AG08396 (cell line): ENCODE data around the gene CLSTN2.

Experiments
- DNase-seq: peaks from one replicate; pipeline ENCODE4 v3.0.0; 2012; ENCODE audit warnings: low spot score, mixed read lengths

CLSTN2 gene

GRCh38 chr3:140052771-140053702 is 118.1 kb downstream of the CLSTN2 start:
- DNase-seq: no peak

DNA sequence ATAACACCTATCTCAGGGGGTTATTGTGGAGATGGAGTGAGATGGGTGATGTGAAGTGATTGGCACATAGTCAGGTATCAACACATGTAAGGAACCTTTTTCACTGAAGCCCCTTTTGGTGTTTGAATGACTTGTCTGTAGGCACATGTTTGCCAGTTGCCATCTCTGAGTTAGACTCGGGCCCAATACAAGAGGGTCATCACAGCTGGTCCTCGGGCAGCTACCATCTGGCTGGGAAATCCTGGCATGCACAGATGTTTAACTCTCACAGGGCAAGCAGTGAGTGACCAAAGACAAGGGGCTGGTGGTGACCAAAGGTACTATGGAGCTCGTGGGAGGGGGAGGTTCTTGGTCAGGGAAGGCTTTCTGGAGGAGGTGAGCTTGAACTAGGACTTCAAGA is 118.8 kb downstream of the CLSTN2 start:
- DNase-seq: no peak

- no peak for DNase-seq
These were observed 120.3 kb downstream of the CLSTN2 start for GRCh38 chr3:140055092-140055791.

DNA sequence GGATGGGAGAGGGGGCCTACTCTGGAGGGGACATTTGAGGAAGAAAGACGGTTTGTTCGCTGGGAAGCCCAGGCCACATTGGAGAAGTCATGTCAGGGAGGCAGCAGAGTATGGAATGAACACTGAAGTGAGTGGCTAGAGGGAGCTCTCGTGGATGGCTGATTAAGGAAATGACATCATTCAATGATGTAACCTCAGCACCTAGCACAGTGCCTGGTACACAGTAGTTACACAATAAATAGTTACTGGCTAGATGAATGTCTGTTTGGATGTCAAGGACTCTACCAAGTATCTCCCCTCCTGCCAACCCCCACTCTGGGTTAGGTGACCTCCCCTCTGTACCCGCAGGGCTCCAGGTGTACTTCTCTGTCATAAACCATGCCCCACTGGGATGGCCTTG is 121.1 kb downstream of the CLSTN2 start:
- no peak for DNase-seq

DNA sequence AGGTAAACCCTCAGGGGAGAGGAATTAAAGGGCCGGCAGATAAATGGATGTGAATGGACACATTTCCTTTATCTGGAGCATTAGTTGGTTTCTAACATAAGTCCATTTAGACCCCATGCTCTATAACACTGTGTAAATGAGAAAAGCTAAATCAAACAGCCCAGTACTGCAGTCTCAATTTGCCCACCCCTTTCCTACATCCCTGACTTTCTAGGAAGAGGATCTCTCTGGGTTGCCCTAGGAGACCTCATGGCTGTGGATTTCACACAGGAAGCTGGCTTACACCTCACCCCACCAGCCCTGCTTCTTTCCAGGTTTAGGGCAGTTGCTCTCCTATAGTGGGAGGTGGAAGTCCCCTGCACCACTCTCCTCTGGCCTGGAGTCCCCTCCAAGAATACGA is 126.2 kb downstream of the CLSTN2 start:
- DNase-seq: no peak

DNA sequence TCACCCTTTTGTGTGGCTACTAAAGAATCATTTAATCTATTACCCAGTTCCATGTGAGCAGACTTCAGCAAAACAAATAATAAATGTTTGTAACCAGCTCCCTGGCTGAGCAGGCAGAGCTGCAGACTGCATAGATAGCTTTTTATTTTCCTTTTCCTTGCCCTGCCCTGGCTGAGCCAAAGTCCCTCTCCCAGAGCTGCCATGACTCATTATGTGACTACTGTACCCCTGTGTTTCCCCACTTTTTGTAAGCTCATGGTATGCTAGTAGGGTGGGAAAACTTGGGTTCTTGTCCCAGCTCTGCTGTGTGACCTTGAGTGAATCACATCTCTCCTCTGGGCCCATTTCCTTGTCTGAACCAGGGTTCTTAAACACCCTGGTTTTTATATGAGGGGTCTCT is 127.5 kb downstream of the CLSTN2 start:
- no peak for DNase-seq

- no peak for DNase-seq
These were observed 132.5 kb downstream of the CLSTN2 start for GRCh38 chr3:140067487-140067886.

DNA sequence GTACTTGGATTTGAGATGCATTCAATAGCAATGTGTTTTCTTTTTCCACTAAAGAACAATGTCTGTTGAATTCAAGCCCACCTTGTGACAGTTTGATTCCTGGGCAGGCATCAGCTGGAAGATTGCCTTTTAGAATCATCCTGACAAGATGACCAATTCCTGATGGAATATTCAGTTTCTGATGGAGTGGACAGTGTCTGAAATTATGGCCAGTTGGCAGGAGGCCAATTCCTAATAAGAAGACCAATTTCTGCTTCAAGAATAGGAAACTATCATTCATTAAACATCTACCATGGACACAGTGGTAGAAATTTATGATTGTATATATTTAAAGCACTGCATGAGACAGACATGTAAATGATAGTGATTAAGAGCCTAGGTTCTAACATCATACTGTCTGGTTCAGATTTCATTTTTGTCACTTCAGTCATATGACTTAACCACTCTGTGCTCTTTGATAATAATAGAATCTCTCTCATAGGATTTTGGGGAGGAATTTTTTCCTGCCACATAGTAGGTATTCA is 133.6 kb downstream of the CLSTN2 start:
- DNase-seq: no peak

DNA sequence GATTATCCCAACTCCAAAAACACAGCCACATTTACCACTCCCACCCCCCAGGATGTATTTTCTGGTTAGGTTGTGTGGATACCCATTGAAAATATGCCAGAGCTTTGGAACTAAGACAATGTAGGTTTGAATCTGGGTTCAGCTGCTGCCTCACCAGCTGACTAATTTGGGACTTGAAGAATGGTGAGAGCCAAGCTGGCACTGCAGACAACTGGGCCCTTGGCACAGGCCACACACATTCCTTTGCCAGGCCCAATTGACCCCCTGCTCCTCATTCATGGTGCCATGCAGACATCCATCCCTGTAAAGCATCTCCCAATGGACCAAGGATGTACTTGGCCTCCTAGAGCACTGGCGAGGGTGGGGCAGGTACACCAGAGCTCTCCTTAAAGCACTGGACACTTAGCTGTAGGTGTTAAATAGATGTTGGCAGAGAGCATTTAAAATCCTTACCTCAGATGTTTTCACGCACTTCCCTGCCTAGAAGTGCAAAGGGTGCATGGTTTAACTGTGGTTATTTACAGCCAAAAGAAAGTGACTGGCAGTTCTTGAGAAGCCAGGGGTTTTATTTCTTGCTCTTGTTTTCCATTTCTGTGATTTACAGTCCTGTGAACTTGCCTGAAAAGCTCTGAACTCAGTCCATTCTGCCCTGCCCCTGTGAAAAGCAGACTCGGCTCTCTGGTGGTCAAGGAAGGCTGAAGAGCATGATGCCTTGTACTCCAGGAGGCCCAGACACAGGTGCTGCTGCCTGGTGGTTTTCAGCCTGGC is 138.5 kb downstream of the CLSTN2 start:
- DNase-seq: no peak

DNA sequence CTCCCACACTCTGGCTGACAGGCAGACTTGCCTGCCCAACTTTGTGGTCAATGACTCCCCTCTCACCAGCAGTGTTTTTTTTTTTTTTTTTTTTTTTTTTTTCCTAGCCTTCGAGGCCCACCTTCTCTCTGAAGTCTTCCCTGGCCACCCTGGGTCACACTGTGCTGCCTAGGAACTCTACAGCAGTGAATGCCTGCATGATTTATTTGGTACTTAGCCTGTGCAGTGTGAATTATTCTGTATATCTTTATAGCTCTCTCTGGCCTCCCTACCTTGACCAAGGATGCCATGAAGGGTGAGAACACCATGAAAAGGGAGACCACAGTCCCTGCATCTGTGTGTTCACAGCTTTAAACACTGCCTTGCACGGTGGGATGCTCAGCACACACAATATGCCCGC is 141.6 kb downstream of the CLSTN2 start:
- no peak for DNase-seq

DNA sequence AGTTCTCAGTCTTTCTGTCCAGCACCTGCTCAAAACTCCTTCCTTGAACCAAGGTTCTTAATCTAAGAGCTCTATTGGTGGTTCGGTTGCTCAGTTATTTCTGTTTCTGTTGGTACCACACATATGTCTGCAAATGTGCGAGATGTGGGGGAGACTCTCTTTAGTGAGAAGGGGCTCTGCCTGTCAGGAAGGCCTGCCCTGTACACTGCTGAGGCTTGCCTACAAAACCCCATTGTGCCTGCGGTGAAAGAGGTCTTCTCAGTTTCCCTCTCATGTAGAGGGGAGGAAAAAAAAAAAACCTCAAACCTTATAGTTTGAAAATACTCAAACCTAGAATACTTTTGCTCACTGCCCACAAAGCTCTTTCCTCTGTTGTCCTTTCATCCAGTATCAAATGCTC is 142.4 kb downstream of the CLSTN2 start:
- no peak for DNase-seq

DNA sequence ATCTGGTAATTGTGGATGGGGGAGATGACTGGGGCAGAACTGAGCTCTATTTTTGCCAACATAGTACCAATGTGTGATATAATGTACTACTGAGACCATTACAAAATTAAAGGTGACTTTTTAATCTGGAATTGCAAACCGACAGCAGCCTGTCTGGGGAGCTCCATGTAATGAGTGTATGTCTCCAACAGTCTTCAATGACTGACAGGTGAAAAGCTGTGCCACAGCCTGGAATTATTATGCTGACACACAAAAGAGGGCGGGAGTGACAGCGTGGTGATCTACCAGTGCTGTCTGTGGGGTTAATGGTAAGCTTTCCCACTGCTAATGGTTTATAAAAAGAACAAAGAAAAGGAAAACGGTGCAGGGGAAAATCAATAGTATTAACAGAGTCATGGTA is 143.4 kb downstream of the CLSTN2 start:
- no peak for DNase-seq

GRCh38 chr3:140078940-140079339 is 144.0 kb downstream of the CLSTN2 start:
- no peak for DNase-seq

DNA sequence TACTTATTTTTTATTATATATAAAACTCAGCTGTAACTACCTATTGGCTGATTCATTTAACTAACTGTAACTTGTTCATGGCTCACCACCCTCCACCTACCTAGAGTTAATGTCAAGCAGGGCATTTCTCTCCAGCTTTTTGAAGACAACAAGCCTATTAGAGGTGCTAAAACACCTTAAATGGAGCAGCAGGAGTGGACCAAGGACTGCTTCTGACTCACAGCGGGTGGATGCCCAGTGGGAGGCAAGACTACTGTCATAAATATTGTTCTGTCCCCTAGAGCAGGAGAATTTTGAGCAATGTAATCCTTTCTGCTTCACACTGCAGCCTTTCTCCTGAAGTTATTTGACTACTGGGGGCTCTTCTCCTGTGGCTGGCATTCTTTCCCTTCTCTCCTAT is 146.9 kb downstream of the CLSTN2 start:
- no peak for DNase-seq

DNA sequence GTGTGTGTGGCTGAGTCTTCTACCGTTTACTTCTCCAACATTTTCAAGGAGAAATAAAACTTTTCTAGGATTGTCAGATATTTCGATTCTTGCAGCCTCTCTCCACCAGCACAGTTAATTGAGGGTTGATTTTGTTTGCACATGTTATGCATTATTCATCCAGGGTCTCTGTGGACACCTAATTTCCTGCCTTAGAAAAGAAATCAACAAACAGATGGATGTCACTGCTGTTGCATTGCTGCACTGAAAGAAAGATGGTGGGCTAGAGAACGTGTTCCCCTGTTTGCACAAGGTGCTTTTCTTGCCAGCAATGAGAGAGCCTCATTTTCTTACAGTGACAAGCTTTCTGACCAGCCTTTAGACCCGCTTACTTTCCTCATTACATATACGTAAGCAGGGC is 150.0 kb downstream of the CLSTN2 start:
- no peak for DNase-seq

DNA sequence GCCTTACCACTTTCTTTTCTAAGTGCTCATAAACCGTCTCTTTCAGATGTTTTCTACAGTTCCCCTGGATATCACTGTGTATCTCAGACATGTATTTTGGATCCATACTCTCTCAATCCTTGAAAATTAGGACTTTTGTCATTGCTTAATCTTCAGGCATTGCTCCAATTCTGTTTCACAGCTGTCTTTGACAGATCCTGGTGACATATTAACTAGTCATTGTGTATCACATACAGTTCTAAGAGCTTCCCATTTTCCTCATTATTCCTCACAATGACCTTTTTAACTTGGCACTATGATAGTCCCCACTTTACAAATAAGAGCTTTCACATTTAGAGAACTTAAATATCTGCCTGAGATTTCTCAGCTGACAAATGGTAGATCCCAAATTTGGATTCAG is 151.7 kb downstream of the CLSTN2 start:
- no peak for DNase-seq

- DNase-seq: no peak
These were observed 153.1 kb downstream of the CLSTN2 start for GRCh38 chr3:140088058-140088457.

DNA sequence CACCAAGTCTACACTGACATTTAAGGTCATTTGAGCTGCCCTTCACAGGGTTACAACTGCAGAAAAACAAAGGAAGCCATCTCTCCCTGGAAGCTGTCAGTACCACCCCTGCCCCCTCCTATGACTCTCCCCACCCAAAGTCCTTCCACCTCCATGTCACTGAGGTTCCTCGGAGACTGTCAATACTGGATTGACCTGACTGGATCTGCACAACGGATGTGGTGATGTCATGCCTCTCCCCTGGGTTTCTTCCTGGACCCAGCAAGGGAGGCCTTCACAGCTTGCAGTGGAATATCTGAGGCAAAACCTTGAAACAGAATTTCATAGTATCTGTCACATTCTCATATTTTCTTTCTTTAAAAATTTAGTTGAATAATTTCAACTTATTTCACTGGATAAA is 153.5 kb downstream of the CLSTN2 start:
- DNase-seq: no peak

GRCh38 chr3:140089403-140090072 is 154.6 kb downstream of the CLSTN2 start:
- no peak for DNase-seq

- no peak for DNase-seq
These were observed 156.2 kb downstream of the CLSTN2 start for GRCh38 chr3:140091143-140091542.

DNA sequence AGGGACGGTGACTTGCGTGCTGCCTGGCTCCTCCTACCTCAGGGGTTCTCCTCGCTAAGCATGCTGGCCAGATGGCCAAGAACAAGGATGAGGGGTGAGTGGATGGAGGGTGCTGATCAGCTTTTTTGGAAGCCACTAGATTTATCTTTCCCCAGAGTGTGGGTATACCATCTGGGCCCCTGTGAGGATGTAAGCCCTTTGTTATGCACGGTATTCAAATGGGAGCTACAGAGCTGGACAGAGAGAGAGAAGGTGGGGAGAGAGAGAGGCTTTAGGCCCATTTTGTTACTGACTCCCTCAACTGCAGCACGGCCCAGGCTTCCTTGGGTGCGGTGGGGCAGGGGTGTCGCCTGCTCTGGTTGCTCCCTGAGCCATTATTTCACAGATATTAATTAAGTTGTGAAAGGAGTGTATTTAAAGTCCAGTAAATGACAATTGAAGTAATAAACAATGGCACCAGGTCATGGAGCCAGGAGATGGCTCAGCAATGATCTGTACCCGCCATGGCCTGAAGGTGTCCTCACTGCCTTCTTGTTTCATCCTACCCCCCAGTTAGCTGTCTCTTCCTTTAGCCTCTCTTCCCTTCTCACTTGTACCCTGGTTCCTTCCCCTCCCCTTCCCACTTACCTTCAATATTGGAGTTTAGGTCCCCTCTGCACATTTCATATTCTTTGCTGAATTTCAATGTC is 158.0 kb downstream of the CLSTN2 start:
- DNase-seq: no peak
